Thyroid gland (tissue), 4 donors: ENCODE data around the gene GLIS1. TPM values are rescaled to one million over a fixed set of nuclear protein-coding genes. Genes with fewer than 3 reads are reported as not detected.

Experiments
- DNase-seq, 2 donors: peaks; one replicate each; pipeline ENCODE4 v3.0.0-alpha.2; 2019
- H3K27ac ChIP-seq, 3 donors: fragments of 200-600 bp; sonication (generic); 1 replicate in 2 of 3; 2 replicates in 1 of 3; pipeline ENCODE4 v1.5.1; 2016 to 2019; ENCODE audit warnings: mild to moderate bottlenecking in 1 of 3, moderate library complexity in 1 of 3
- H3K27me3 ChIP-seq: fragments of 200-600 bp; sonication (generic); one replicate; pipeline ENCODE4 v1.5.1; 2019
- H3K36me3 ChIP-seq, 2 donors: fragments of 200-600 bp; sonication (generic); one replicate each; pipeline ENCODE4 v1.5.1; 2016 to 2019
- H3K4me1 ChIP-seq, 2 donors: fragments of 200-600 bp; sonication (generic); one replicate each; pipeline ENCODE4 v1.5.1; 2017 to 2019
- H3K4me3 ChIP-seq, 3 donors: fragments of 200-600 bp; sonication (generic); replicated peaks in 1 of 3; 1 replicate in 2 of 3; 2 replicates in 1 of 3; pipeline ENCODE4 v1.5.1; 2016; ENCODE audit warnings: mild to moderate bottlenecking in 1 of 3
- H3K9me3 ChIP-seq: fragments of 200-600 bp; sonication (generic); one replicate; pipeline ENCODE4 v1.5.1; 2017
- POLR2A ChIP-seq, 2 donors: fragments of 450-650 bp; IDR thresholded peaks; one replicate each; pipeline ENCODE4 v1.6.1; 2017; ENCODE audit warnings: antibody characterized with exemption in 2 of 2, mild to moderate bottlenecking in 2 of 2, moderate library complexity in 1 of 2
- WGBS, 2 donors: methylation state at CpG; one replicate each; pipeline ENCODE4 v1.1.5; 2017; 5-methylcytosine and 5-hydroxymethylcytosine counted together
- intact Hi-C: fragments of 100-400 bp; cut with DNase I; formaldehyde crosslinking; loops from one replicate; pipeline ENCODE4 v1.15.1; 2023
- total RNA-seq, 4 donors: library from RNA; depleted of rRNA; stranded (reverse); fragments of >200 nt; gene quantifications; one replicate each; pipeline ENCODE4 v1.2.3, GENCODE V29; 2016
- TF ChIP-seq, protein P1 (sequence below), 6 experiments: fragments of 200-600 bp in 3 of 6; fragments of 450-650 bp in 3 of 6; sonication (generic) in 3 of 6; IDR thresholded peaks; one replicate each; pipeline ENCODE4 v1.5.1; 2016 to 2019; ENCODE audit warnings: antibody characterized with exemption in 6 of 6, mild to moderate bottlenecking in 2 of 6, inconsistent platforms in 1 of 6, moderate library complexity in 1 of 6

The GLIS1 gene
- total RNA-seq, 4 donors from 2014 or later, result 0.29 TPM; not detected in 3

DNA sequence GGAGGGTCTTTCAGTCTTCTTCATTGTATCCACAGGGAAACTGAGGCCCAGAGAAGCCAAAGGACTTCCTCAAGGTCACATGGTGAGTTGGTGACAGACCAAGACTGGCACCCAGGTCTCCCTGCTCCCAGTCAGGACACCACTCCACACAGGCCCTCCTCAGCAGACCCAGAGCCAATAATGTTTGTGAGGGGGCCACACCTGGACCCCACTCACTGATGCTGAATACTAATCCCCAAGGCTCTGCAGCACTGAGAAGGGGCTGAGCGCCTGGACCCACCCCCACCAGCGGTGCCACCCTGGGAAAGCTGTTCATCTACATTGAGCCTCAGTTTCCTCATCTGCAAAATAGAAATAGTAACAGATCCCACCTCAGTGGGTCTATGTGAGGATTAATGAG, 79.5 kb downstream of the GLIS1 start:
- H3K36me3 ChIP-seq, result no peaks in the 10 kb centered on the region
- H3K27me3 ChIP-seq, result no peaks in the 10 kb centered on the region
- no peaks in the 10 kb centered on the region for H3K9me3 ChIP-seq
- no peaks in the 10 kb centered on the region for H3K4me1 ChIP-seq
- no peak overlapping the region for H3K27ac ChIP-seq
- no peak overlapping the region for H3K4me3 ChIP-seq
- WGBS, 2 donors, result 93 to 100% methylated on average over 2 of the region's 2 CpGs
- TF ChIP-seq, protein P1, sequence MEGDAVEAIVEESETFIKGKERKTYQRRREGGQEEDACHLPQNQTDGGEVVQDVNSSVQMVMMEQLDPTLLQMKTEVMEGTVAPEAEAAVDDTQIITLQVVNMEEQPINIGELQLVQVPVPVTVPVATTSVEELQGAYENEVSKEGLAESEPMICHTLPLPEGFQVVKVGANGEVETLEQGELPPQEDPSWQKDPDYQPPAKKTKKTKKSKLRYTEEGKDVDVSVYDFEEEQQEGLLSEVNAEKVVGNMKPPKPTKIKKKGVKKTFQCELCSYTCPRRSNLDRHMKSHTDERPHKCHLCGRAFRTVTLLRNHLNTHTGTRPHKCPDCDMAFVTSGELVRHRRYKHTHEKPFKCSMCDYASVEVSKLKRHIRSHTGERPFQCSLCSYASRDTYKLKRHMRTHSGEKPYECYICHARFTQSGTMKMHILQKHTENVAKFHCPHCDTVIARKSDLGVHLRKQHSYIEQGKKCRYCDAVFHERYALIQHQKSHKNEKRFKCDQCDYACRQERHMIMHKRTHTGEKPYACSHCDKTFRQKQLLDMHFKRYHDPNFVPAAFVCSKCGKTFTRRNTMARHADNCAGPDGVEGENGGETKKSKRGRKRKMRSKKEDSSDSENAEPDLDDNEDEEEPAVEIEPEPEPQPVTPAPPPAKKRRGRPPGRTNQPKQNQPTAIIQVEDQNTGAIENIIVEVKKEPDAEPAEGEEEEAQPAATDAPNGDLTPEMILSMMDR (IDR thresholded peaks at IDR 0.05), result no peak
- intact Hi-C loops, result no loop called here
- no peak for DNase-seq

DNA sequence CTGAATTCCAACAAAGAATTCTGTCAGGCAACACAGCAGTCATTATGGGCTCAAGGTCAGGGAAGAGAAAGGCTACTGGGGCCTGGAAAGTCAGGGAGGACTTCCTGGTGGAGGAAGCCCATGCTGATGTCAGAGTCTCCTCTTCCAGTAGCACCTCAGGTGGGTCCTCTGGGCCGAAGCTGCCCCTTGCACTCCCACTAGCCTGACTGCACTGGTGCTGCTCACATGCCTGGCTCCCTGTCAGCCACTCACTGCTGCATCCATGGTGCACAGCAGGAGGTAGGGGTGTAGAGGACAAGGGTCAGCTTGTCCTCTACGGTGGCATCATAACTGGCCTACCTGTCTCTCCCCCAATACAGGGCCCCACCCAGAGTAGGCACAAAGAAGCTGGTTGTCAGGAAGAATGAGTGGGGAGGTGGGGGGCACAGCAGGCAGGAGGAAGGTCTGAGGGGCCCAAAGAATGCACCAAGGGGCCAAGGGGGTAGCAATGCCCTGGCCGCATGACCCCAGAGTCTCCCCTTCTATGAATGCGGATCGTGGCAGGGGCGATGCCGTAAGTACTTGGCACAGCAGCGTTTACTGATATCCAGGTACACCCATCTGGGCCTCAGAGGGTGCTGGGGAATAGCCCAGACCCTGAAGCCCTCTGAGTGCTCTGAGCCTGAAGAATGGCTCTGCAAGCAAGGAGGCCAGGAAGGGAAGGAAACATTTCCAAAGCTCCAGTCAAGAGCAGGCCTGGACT, 80.3 kb downstream of the GLIS1 start:
- no peaks in the 10 kb centered on the region for H3K27me3 ChIP-seq
- no peak for DNase-seq
- H3K36me3 ChIP-seq, result no peaks in the 10 kb centered on the region
- H3K9me3 ChIP-seq, result no peaks in the 10 kb centered on the region
- no peaks in the 10 kb centered on the region for H3K4me1 ChIP-seq
- intact Hi-C loops, result no loop called here
- H3K27ac ChIP-seq, result no peak overlapping the region
- TF ChIP-seq POLR2A (IDR thresholded peaks at IDR 0.05), result no peak
- TF ChIP-seq, protein P1 (IDR thresholded peaks at IDR 0.05), result no peak
- 85 to 86% methylated on average over 8 of the region's 8 CpGs for WGBS, 2 donors
- no peak overlapping the region for H3K4me3 ChIP-seq

DNA sequence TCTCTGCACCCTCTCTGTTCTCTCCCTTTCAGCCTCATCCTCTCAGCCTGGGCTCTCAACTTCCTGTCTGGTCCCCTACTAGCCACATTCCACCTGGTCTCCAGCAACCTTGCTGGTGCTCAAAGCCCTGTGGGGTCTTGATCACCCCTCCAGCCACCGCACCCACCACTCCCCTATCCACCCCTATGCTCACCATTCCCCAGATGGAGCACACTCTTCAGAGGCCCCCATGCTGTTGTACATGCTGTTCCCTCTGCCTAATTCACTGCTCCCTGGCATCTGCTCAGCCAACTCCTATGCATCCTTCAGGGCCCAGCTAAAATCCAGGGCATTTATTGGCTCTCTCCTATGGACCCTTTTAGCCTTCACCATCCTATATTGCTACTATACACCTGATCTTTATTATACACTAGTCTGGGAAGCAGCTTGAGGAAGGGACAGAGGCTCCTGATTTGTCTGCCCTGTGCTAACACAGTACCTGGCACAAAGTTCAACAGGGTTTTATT, 81.0 kb downstream of the GLIS1 start:
- H3K4me1 ChIP-seq, result no peaks in the 10 kb centered on the region
- H3K27ac ChIP-seq, result no peak overlapping the region
- intact Hi-C loops, result no loop called here
- H3K4me3 ChIP-seq, result no peak overlapping the region
- no peak for DNase-seq
- no peaks in the 10 kb centered on the region for H3K27me3 ChIP-seq
- TF ChIP-seq, protein P1 (IDR thresholded peaks at IDR 0.05), result no peak
- TF ChIP-seq POLR2A (IDR thresholded peaks at IDR 0.05), result no peak
- WGBS, 2 donors, result 88 to 100% methylated on average over 1 of the region's 1 CpG
- no peaks in the 10 kb centered on the region for H3K36me3 ChIP-seq
- no peaks in the 10 kb centered on the region for H3K9me3 ChIP-seq

DNA sequence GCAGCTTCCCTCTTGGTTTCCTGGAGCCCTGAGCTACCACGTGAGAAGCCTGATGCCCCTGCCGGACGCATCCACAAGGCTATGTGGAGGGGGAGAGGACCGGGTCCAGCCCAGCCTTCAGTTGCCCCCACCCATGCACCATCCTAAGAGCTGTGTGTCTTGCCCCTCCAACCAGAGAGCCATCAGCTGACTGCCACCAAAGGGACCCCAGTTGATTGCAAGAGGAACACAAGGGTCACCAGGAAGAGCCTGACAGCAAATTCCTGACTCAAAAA, 81.5 kb downstream of the GLIS1 start:
- TF ChIP-seq POLR2A (IDR thresholded peaks at IDR 0.05), result no peak
- TF ChIP-seq, protein P1 (IDR thresholded peaks at IDR 0.05), result no peak
- Histone ChIP-seq H3K4me3 (no peak overlapping the region), H3K27ac (no peak overlapping the region), H3K36me3 (no peaks in the 10 kb centered on the region), H3K27me3 (no peaks in the 10 kb centered on the region), H3K9me3 (no peaks in the 10 kb centered on the region), H3K4me1 (no peaks in the 10 kb centered on the region)
- WGBS, 2 donors, result 60% methylated on average over 1 of the region's 4 CpGs; no CpG with 5 or more reads in 1 of the 2 donors
- DNase-seq, result no peak
- intact Hi-C loops, result no loop called here

DNA sequence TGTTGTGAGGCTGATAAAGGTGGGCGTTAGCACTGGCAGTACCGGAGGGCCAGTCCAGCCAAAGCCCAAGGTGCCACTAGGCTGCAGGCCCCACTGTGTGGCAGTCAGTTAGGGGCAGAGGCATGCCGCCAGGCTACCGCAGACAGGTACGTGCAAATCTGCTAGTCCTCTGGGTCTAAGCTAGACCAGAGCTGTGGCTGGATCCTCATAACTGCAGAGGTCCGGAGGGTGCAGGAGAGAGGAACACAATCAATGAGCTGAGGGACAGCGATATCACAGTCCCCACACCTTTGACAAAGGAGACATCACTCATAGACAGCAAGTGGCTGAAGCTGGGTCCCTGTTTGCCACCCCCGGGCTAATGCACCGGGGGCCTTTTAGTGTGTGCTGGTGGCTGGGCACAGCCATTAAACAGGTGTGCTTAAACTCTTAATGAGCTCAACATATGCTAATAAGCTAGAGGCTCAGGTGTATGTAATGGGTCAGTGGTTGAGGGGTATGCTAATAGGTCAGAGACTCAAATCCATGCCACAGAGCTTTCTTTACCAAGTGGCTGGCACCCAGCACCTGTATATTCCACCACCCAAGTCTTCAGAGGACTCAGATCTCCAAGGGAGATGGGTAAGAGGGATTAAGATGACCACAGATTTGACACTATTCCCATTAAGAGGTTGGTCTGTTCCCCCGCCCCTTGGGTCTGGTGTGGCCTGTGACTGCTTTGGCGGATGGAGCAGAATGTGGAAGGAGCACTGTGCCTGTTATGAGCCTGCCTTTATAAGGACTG, 82.0 kb downstream of the GLIS1 start:
- Histone ChIP-seq H3K27me3 (no peaks in the 10 kb centered on the region), H3K9me3 (no peaks in the 10 kb centered on the region), H3K4me1 (no peaks in the 10 kb centered on the region), H3K4me3 (no peak overlapping the region), H3K27ac (no peak overlapping the region), H3K36me3 (no peaks in the 10 kb centered on the region)
- intact Hi-C loops, result no loop called here
- TF ChIP-seq, protein P1 (IDR thresholded peaks at IDR 0.05), result no peak
- TF ChIP-seq POLR2A (IDR thresholded peaks at IDR 0.05), result no peak
- DNase-seq, result no peak
- 85 to 87% methylated on average over 9 of the region's 11 CpGs for WGBS, 2 donors
